CD4-positive, alpha-beta T cell treated with Interferon alpha-2 for 1 hour (primary cell): Measurements from ENCODE around the gene MB21D2.
A peak's percentile ranks its signal among the peaks of the same experiment; 100 is the strongest.

ENCODE experiments used
- DNase-seq, 2 donors: peaks; one replicate each; pipeline ENCODE4 v3.0.0-alpha.2; 2020 to 2022

Gene MB21D2

GRCh38 chr3:192920411-192920810 lies 2.8 kb upstream of the MB21D2 start:
- no peak for DNase-seq

GRCh38 chr3:192919901-192920300 lies 2.2 kb upstream of the MB21D2 start:
- DNase-seq, result no peak

- no peak for DNase-seq
These were observed 576 bp upstream of the MB21D2 start for GRCh38 chr3:192918275-192918588.

GRCh38 chr3:192917028-192917403 lies 640 bp downstream of the MB21D2 start:
- peak; percentile 4 to 51 for DNase-seq

GRCh38 chr3:192916371-192917027 lies 1.2 kb downstream of the MB21D2 start:
- no peak for DNase-seq

GRCh38 chr3:192915722-192916121 lies 1.9 kb downstream of the MB21D2 start:
- DNase-seq, result no peak

- no peak for DNase-seq
These were observed 2.4 kb downstream of the MB21D2 start for GRCh38 chr3:192915304-192915703.

GRCh38 chr3:192914848-192915247 lies 2.8 kb downstream of the MB21D2 start:
- DNase-seq, result no peak

GRCh38 chr3:192913540-192913939 lies 4.1 kb downstream of the MB21D2 start:
- DNase-seq, result no peak

- DNase-seq, result no peak
These were observed 6.4 kb downstream of the MB21D2 start for GRCh38 chr3:192911293-192911692.

- DNase-seq, result no peak
These were observed 9.9 kb downstream of the MB21D2 start for GRCh38 chr3:192907784-192908183.

- DNase-seq, result no peak
These were observed 10.7 kb downstream of the MB21D2 start for GRCh38 chr3:192906940-192907339.

GRCh38 chr3:192905980-192906678 lies 11.5 kb downstream of the MB21D2 start:
- DNase-seq, result no peak

GRCh38 chr3:192904632-192905289 lies 12.9 kb downstream of the MB21D2 start:
- no peak for DNase-seq

- DNase-seq, result no peak
These were observed 15.1 kb downstream of the MB21D2 start for GRCh38 chr3:192902549-192902948.

GRCh38 chr3:192901435-192901834 lies 16.2 kb downstream of the MB21D2 start:
- DNase-seq, result no peak

GRCh38 chr3:192899540-192899982 lies 18.1 kb downstream of the MB21D2 start:
- DNase-seq, result no peak

- DNase-seq, result no peak
These were observed 20.7 kb downstream of the MB21D2 start for GRCh38 chr3:192897005-192897404.

- DNase-seq, result no peak
These were observed 21.4 kb downstream of the MB21D2 start for GRCh38 chr3:192896208-192896607.

- peak in 1 of 2 donors; percentile 31 for DNase-seq
These were observed 23.0 kb downstream of the MB21D2 start for GRCh38 chr3:192894676-192895075.

- DNase-seq, result peak; percentile 82 to 85
These were observed 24.5 kb downstream of the MB21D2 start for GRCh38 chr3:192892981-192893700.

- no peak for DNase-seq
These were observed 27.0 kb downstream of the MB21D2 start for GRCh38 chr3:192890347-192891335.
